IMR-90 (cell line): ENCODE data around the gene CPXM2. TPM values are rescaled to one million over a fixed set of nuclear protein-coding genes. Genes with fewer than 3 reads are reported as not detected.

Experiments
- ATAC-seq: fragments of 200-7000 bp; cut with Tn5 transposase; 2 replicates; pipeline ENCODE4 v1.9.1; 2020; ENCODE audit warnings: low read depth, mild to moderate bottlenecking, moderate library complexity
- BruUV-seq: library from RNA; stranded (reverse); fragments of 400-500 nt; replicated peaks from 2 replicates; lab custom pipeline; 2021; lab: Mats Ljungman, UMichigan
- CTCF ChIA-PET: fragments of 300-600 bp; formaldehyde crosslinking; extraction: SDS; loops from one replicate; lab custom pipeline; 2021; ENCODE audit warnings: antibody characterized with exemption; lab: Yijun Ruan, JAX
- POLR2A ChIA-PET: fragments of 300-600 bp; sonication (Branson Sonifier 250); formaldehyde crosslinking; loops from one replicate; lab custom pipeline; 2022; ENCODE audit warnings: antibody characterized with exemption; ENCODE audit not compliant: unreplicated experiment; lab: Charles Lee
- DNase-seq: peaks from one replicate; pipeline ENCODE4 v3.0.0; 2013
- H2AFZ ChIP-seq: replicated peaks from 2 replicates; pipeline ENCODE3; 2013; ENCODE audit warnings: low read length, mild to moderate bottlenecking; ENCODE audit not compliant: poor library complexity
- H2AK5ac ChIP-seq: 2 replicates; pipeline ENCODE4 v1.6.1; 2013; ENCODE audit warnings: low read depth, low read length, inconsistent platforms
- H2AK9ac ChIP-seq: replicated peaks from 2 replicates; pipeline ENCODE3; 2013; ENCODE audit warnings: mild to moderate bottlenecking, low read depth, low read length, moderate library complexity; ENCODE audit not compliant: poor library complexity
- H2BK120ac ChIP-seq: 2 replicates; pipeline ENCODE4 v1.6.1; 2013; ENCODE audit warnings: low read depth, low read length, inconsistent platforms
- H2BK15ac ChIP-seq: 3 replicates; pipeline ENCODE4 v1.6.1; 2013; ENCODE audit warnings: low read depth, low read length, inconsistent platforms
- H2BK20ac ChIP-seq: 2 replicates; pipeline ENCODE4 v1.6.1; 2013; ENCODE audit warnings: low read depth, mild to moderate bottlenecking, inconsistent platforms, low read length, moderate library complexity
- H2BK5ac ChIP-seq: 2 replicates; pipeline ENCODE4 v1.6.1; 2013; ENCODE audit warnings: mild to moderate bottlenecking, low read depth, low read length, inconsistent platforms; ENCODE audit not compliant: poor library complexity, severe bottlenecking
- H3K14ac ChIP-seq: replicated peaks from 2 replicates; pipeline ENCODE4 v1.6.1; 2013; ENCODE audit warnings: low read depth, low read length, inconsistent platforms
- H3K18ac ChIP-seq: 2 replicates; pipeline ENCODE4 v1.6.1; 2013; ENCODE audit warnings: low read depth, low read length, control low read depth
- H3K23ac ChIP-seq: 2 replicates; pipeline ENCODE4 v1.6.1; 2013; ENCODE audit warnings: low read depth, low read length, inconsistent platforms
- H3K27ac ChIP-seq: 2 replicates; pipeline ENCODE4 v1.5.1; 2013; ENCODE audit warnings: mild to moderate bottlenecking, control low read depth, low read length; ENCODE audit not compliant: insufficient read depth
- H3K27me3 ChIP-seq: 2 replicates; pipeline ENCODE4 v1.6.1; 2013; ENCODE audit warnings: low read length; ENCODE audit not compliant: control insufficient read depth, insufficient read depth
- H3K36me3 ChIP-seq: 2 replicates; pipeline ENCODE4 v1.6.1; 2013; ENCODE audit warnings: low read length, mixed read lengths; ENCODE audit not compliant: control insufficient read depth, insufficient read depth
- H3K4ac ChIP-seq: 2 replicates; pipeline ENCODE4 v1.6.1; 2013; ENCODE audit warnings: low read depth, low read length, inconsistent platforms
- H3K4me1 ChIP-seq: 2 replicates; pipeline ENCODE4 v1.6.1; 2013; ENCODE audit warnings: low read length, mixed read lengths; ENCODE audit not compliant: control insufficient read depth, insufficient read depth
- H3K4me2 ChIP-seq: 2 replicates; pipeline ENCODE4 v1.6.1; 2013; ENCODE audit warnings: low read depth, mild to moderate bottlenecking, control low read depth, low read length, moderate library complexity
- H3K4me3 ChIP-seq: 2 replicates; pipeline ENCODE4 v1.5.1; 2013; ENCODE audit warnings: low read depth, mild to moderate bottlenecking, control low read depth, low read length, moderate library complexity; ENCODE audit not compliant: insufficient read depth
- H3K56ac ChIP-seq: 2 replicates; pipeline ENCODE4 v1.6.1; 2013; ENCODE audit warnings: low read length, inconsistent platforms; ENCODE audit not compliant: insufficient read depth; ENCODE audit errors: extremely low read depth
- H3K79me1 ChIP-seq, 2 experiments: 2 replicates each; pipeline ENCODE4 v1.6.1; 2013; ENCODE audit warnings: low read length in 2 of 2, inconsistent platforms in 1 of 2, low read depth in 1 of 2
- H3K9ac ChIP-seq: 2 replicates; pipeline ENCODE4 v1.6.1; 2013; ENCODE audit warnings: low read depth, low read length, control low read depth
- H3K9me1 ChIP-seq: 2 replicates; pipeline ENCODE4 v1.6.1; 2013; ENCODE audit warnings: low read length, inconsistent platforms; ENCODE audit not compliant: insufficient read depth
- H3K9me3 ChIP-seq: 2 replicates; pipeline ENCODE4 v1.6.1; 2013; ENCODE audit warnings: low read length; ENCODE audit not compliant: control insufficient read depth, insufficient read depth
- H4K20me1 ChIP-seq: 2 replicates; pipeline ENCODE4 v1.6.1; 2013; ENCODE audit warnings: low read length, inconsistent platforms; ENCODE audit not compliant: insufficient read depth
- H4K5ac ChIP-seq: 2 replicates; pipeline ENCODE4 v1.6.1; 2013; ENCODE audit warnings: mild to moderate bottlenecking, low read depth, low read length, control low read depth
- H4K8ac ChIP-seq, 2 experiments: 2 replicates each; pipeline ENCODE4 v1.6.1; 2013; ENCODE audit warnings: low read depth in 2 of 2, low read length in 2 of 2, control low read depth in 1 of 2, inconsistent platforms in 1 of 2
- H4K91ac ChIP-seq: 2 replicates; pipeline ENCODE4 v1.6.1; 2013; ENCODE audit warnings: low read depth, low read length, inconsistent platforms; ENCODE audit not compliant: insufficient read depth
- MAFK ChIP-seq: IDR thresholded peaks from 2 replicates; pipeline ENCODE4 v1.6.1; 2012; ENCODE audit warnings: low read depth, low read length, improper control_type of control experiment
- NFE2L2 ChIP-seq: fragments of 150-350 bp; IDR thresholded peaks from 2 replicates; pipeline ENCODE4 v1.6.1; 2016; ENCODE audit warnings: low read depth, mild to moderate bottlenecking, low read length
- dilution Hi-C: fragments of 300-500 bp; cut with HindIII; formaldehyde crosslinking; loops from one replicate; pipeline ENCODE4 v1.14.3; 2018; ENCODE audit warnings: low sequenced_read_pairs; ENCODE audit not compliant: unreplicated experiment
- in situ Hi-C: fragments of 300-500 bp; cut with MboI; formaldehyde crosslinking; loops from 3 replicates; pipeline ENCODE4 v1.14.3; 2019; ENCODE audit warnings: low sequenced_read_pairs, inconsistent platforms, mixed read lengths
- intact Hi-C: fragments of 100-400 bp; cut with micrococcal nuclease; formaldehyde crosslinking; loops from 2 replicates; pipeline ENCODE4 v1.10.0; 2022
- polyA plus RNA-seq, 3 experiments: library from polyadenylated mRNA; depleted of rRNA; stranded (reverse); fragments of >200 nt; gene quantifications; 2 replicates each; pipeline ENCODE4 v1.2.3, GENCODE V29; 2012; ENCODE audit warnings: low replicate concordance in 1 of 3
- total RNA-seq: library from RNA; depleted of rRNA; stranded (reverse); fragments of >200 nt; gene quantifications from 2 replicates; pipeline ENCODE4 v1.2.3, GENCODE V29; 2012

Gene CPXM2
- total and polyA plus RNA-seq, 2 of the 4 experiments (the other 2 are of a cell fraction): not detected

DNA sequence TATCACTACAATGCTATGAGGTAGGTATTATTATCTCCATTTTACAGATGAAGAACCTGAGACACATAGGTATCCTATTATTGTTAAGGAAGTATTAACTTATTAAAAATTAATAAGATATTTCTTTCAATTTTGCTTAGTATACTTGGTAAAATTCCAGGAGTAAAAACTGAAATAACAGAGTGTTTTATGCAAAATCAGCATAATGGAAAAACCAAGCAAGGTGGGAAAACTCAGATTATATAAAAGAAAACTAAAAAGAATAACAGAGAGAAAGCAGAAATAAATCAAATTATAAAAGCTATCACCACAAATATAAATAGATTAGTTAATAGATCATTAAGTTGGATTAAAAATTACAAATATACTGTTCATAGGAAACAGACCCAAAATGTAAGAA lies 82.0 kb downstream of the CPXM2 start:
- Histone ChIP-seq H3K27ac (no peak overlapping the region), H3K56ac (no peak overlapping the region), H2BK15ac (no peak overlapping the region), H4K5ac (no peak overlapping the region), H2BK20ac (no peak overlapping the region), H3K23ac (no peak overlapping the region), H3K9me3 (0 out of 2 replicates have a peak, but pooled peaks cover 3% of the 10 kb centered on the region), H4K20me1 (no peaks in the 10 kb centered on the region), H3K79me1 (no peaks in the 10 kb centered on the region), H4K8ac (no peak overlapping the region), H3K27me3 (no peaks in the 10 kb centered on the region), H2AFZ (no peak overlapping the region), H3K4me1 (no peaks in the 10 kb centered on the region), H2BK5ac (no peak overlapping the region), H3K4ac (no peak overlapping the region), H3K18ac (no peak overlapping the region), H3K9ac (no peak overlapping the region), H3K36me3 (no peaks in the 10 kb centered on the region), H3K14ac (no peak overlapping the region), H3K4me3 (no peak overlapping the region), H4K91ac (no peak overlapping the region), H2BK120ac (no peak overlapping the region), H2AK9ac (no peak overlapping the region), H3K4me2 (no peak overlapping the region), H2AK5ac (no peak overlapping the region), H3K9me1 (no peaks in the 10 kb centered on the region)
- intact Hi-C loops (no loop called here), in situ Hi-C loops (no loop called here), dilution Hi-C loops (no loop called here)
- BruUV-seq: no TSS peak
- TF ChIP-seq MAFK: peak; percentile 80
- no peak for TF ChIP-seq NFE2L2
- CTCF ChIA-PET: no interaction called here
- no peak for DNase-seq
- POLR2A ChIA-PET: no interaction called here
- ATAC-seq: no peak
